HG02973 (cell line): ENCODE measurements around the gene CTNNA2.

ENCODE experiments used
- ATAC-seq: cut with Tn5 transposase; IDR thresholded peaks from one replicate; pipeline ENCODE4 v1.9.1; 2021; ENCODE audit warnings: moderate library complexity; ENCODE audit not compliant: unreplicated experiment

The CTNNA2 gene

DNA sequence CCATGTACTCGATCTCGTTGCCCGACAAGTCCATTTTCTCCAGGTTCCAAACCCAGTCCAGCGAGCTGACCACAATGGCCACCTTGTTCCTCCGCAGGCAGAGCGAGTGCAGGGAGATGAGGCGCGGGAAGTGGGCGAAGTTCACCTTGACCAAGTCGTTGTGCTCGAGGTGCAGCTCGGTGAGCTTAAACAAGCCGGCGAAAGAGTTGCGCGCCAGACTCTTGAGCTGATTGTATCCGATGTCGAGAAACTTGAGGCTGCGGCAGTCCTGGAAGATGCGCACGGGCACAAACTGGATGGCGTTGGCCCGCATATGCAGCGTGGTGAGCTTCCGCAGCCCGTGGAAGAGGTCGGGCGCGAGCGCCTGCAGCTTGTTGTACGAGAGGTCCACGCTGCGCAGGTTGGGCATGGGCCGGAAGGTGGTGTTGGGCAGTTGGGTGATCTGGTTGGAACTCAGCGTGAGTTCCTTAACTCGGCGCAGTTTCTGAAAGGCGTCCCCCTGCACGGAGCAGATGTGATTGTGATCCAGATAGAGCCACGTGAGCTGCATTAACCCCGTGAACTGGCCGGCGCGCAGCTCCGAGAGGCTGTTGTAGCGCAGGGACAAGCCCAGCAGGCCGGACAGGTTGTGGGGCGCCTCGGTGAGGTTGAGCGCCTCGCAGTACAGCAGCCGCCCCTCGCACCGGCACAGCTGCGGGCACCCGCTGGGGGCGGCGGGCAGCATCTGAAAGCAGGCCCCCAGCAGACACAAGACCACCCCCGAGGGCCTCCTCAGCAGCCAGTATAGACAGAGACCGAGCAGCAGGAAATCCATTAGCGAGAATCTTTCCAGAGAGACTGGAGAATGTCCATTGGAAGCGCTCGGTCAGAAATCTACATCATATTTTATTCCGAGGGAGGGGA lies 790.4 kb downstream of the CTNNA2 start:
- ATAC-seq: no peak

DNA sequence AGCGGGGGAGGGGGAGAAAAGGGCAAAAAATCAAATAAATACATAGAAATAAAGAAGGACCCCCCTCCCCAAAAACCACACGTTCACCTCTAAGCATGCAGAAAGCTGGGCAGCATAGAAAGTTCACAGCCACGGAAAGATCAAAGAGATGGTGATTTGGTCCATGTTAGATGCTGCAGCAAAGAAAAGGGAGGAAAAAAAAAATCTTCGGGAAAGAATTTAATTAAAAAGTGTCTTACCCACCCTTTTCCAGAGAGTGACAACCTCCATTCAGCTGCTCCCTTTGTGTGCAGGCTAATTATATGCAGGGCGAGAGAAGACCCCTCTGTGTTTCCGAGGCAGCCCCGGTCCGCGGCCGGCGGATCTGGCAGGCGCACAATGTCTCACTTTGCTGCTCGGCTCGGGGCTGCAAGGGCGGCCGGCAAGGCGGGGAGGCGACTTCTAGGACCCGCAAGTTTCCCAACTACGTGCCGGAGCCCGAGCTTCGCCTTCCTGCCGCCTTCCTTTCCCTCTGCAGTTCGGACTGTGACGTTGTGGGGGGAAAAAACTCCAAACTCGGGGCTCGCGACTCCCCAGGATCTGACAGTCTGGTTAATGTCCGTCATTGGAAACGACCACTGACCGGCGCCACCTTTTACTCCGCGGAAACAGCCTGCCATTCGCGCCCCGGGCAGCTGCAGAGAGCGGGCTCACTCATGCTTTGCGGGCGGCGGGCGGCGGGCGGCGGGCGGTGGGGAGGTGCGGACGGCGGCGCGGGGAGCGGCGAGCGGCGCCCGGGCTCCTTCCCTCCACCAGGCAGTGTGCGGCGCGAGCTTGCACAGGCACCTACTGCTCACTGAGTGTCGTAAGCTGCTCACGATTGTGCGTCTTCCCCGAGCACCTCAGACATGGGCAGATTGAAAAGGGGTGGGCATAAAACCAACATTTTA lies 791.3 kb downstream of the CTNNA2 start, which contains the start of gene LRRTM1:
LRRTM1 (minus strand) TSS at position 844 of the 929 bp plus-strand sequence. CDS start 933 bp downstream, outside the sequence.
- no peak for ATAC-seq

GRCh38 chr2:80311304-80311703 lies 798.5 kb downstream of the CTNNA2 start:
- no peak for ATAC-seq

DNA sequence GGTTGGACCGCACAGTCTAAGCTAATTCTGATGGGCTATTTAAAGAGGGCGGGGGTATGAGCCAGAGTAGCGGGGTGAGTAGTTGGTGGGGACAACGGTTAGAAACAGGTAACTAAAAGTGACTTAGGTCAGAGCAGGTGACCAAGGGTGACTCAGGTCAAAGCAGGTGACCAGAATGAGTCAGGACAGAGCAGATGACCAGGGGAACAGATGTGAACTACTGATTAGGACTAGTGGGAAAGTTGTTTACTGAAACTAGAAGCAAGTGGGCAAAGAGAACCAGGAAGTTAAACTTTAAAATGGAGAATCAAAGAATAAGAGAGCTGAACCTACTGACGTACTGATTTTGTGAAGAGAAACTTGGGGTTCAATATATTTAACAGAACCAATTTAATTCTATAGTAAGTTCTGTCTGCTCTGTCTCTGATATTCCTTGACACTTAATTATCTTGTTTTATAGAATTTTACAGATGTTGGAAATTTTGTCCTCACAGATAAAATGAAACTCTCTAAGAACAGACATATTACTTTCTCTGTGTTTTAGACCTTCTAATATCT lies 799.5 kb downstream of the CTNNA2 start:
- no peak for ATAC-seq

- ATAC-seq: no peak
Measured at GRCh38 chr2:80322311-80322920, 809.6 kb downstream of the CTNNA2 start.

DNA sequence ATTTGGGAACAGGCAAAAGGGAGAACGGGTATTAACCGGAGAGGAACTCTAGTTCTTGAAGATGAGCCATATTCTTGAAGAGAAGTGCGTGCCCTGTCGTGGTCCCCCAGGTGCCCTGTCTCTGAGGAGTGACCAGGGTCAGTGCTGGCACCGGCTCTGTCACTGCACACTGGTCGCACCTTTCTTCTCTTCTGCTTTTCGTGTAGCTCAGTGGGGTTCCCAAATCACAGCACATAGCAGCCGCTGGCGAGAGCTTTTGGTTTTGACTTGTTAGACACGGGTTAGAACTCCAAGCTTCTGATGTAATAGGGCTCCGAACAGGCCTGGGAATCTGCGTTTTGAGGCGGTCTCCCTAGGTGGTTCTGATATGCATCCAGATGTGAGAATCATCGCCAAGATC lies 810.1 kb downstream of the CTNNA2 start:
- ATAC-seq: no peak

GRCh38 chr2:80323610-80324009 lies 810.8 kb downstream of the CTNNA2 start:
- no peak for ATAC-seq

DNA sequence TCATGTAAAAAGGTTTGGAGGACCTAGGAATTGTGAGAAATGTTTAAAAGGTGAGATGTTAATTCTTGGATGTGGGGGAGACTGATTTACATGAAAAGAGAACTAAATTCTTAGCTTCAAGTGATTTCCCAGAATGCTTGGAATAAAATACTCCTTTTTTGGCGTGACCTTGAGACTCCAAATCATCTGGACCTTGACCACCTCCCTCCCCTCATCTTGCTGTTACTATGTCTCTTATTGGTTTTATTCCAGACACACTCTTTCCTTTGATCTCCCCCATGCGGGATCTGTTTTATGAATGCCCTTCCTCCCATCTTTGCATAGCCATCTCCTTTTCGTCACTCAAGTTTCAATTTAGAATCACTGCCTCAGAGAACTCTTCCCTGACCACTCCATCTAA lies 811.7 kb downstream of the CTNNA2 start:
- ATAC-seq: no peak

- no peak for ATAC-seq
Measured at GRCh38 chr2:80326214-80326613, 813.4 kb downstream of the CTNNA2 start.

DNA sequence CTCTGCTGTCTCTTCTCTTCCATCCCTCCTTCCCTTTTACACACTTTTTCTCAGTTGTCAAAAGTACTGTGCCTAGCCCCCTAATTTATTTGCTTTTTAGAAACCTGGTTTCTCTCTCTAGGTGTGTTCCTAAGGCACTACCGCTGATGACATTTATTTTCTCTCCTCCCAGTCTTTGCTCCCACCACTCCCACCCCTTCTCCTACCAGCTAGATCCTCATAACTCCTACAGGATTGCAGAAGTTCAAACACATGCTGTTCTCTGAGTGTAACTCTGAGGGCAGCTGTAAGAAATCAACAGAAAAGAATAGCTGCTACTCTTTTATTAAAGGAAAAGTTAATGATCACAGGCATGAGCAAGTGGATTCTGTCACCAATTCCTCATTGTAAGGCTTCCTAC lies 814.0 kb downstream of the CTNNA2 start:
- ATAC-seq: no peak

DNA sequence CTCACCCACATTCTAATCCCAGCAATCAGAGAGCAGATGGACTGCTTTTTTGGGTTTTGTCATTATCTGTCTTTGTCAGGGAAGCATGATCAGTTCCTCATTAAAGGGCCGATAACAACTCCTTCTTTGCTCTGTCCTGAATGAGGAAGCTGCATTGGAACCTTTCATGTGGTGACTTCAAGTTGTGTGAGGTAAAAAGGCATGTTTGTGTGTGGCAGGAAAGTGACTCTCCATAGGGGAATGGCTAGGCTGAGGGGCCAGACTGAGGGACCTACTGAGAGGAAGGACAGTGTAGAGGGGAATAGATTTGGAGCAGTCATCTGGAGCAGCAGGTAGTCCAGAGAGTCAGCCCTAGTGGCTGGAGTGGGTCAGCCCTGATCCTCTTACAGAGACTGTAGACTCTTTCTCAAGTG lies 815.3 kb downstream of the CTNNA2 start:
- no peak for ATAC-seq

DNA sequence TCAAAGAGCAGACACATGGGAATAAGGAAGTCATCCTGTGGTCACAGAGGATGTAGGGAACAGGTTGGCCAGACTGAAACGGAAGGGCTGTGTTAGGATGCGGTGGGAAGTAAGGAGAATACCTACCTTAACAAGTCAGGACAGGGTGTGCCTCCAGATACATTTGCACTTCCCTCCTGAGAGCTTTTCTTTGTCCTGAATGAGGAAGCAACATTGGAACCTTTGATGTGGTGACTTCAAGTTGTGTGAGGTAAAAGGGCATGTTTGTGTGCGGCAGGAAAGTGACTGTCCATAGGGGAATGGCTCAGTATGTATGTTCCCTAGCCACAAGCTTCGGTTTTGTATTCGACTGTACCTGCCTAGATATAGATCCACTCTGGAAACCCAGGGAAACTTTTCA lies 816.6 kb downstream of the CTNNA2 start:
- no peak for ATAC-seq

DNA sequence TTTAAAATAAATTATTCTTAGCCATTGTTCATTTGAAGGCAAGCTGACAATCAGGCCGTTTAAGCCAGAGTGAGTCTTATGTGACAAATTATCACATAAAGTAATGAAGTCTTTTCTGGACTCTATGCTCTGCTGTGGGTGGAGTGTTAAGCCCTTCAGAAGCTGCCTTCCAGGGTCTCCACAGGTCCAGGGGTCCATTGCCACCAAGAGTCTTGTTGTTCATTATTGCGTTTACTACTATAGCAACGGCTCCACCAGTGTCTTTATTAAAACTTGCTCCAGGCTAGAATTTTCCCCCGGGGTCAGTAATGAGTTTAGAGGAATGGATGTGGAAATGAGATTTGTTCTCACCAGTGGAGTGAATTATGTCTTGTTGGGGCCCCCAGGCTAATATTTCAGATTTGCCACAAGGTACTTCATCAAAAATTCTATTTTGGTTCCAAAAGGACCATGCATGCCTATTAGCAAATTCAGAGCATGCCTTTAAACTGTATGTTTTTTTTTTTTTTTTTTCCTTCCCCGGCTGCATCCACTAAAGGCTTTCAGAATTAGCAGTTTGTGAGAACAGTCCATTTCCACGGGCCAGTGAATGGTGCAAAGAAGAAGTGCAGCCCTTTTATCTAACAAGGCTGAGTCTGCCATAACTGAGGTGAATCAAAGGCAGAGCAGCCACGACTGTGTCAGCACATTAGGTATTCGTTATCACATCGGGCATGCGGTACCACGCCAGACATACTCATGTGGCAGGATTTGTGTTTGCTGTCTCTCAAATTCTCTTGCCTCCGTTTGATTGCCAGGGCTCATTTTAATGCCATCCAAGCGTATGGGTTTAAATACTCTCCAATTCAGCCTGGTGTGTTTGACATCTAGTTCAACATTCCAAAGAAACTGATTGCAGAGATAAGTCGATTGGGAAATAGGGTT lies 817.9 kb downstream of the CTNNA2 start:
- ATAC-seq: no peak

GRCh38 chr2:80333886-80334285 lies 821.0 kb downstream of the CTNNA2 start:
- no peak for ATAC-seq

GRCh38 chr2:80335411-80335810 lies 822.6 kb downstream of the CTNNA2 start:
- no peak for ATAC-seq

DNA sequence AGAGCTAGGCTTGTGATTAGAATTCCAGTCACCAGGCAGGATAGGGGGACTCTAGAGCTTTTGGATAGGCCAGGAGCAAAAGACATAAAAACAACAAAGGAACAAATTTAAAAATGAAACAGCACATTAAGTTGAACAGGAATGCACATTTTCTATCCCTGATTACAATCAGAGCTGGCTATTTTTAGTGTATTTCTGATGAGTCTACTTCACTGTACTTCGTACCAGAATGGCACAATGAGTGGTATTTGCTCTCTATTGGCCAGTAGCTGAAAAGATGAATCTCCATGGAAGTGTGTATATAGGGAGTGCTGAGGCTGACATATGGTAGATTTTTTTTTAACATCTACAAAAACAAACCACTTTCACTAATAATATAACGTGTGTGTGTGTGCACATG lies 825.9 kb downstream of the CTNNA2 start:
- ATAC-seq: no peak

GRCh38 chr2:80340022-80340421 lies 827.2 kb downstream of the CTNNA2 start:
- no peak for ATAC-seq

GRCh38 chr2:80348078-80348477 lies 835.2 kb downstream of the CTNNA2 start:
- ATAC-seq: no peak

DNA sequence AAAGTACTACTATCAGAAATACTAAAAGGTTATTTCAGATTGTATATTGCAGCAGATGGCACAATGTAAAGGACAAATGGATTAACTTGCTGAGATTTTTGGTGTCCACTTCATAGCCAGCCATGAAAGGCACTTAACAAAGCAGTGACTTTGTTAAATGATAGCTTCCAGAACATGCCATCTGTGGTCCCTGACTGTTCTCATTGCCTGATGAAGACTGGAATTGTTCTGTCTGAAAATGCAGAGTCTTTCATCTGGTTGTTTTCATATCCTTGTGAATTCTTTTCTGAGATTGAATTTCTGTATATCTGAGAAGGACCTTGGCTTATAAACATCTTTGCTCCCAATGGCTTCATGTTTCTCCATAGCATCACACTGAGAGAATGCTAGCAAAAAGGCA lies 836.1 kb downstream of the CTNNA2 start:
- ATAC-seq: no peak

- no peak for ATAC-seq
Measured at GRCh38 chr2:80351231-80351630, 838.4 kb downstream of the CTNNA2 start.
